OCI-LY3 (cell line): ENCODE results near the gene L3MBTL3.

ENCODE experiments used
- EZH2phosphoT487 ChIP-seq: fragments of 200-600 bp; shearing (Covaris generic); IDR thresholded peaks from 2 replicates; pipeline ENCODE4 v1.6.1; 2018; ENCODE audit warnings: antibody characterized with exemption, mixed run types, low read depth
- TF ChIP-seq, protein P1 (sequence below): fragments of 200-600, 300-600 bp; sonication (generic); IDR thresholded peaks from 2 replicates; pipeline ENCODE4 v1.5.1; 2014; ENCODE audit warnings: antibody characterized with exemption, low read length, low read depth

GRCh38 chr6:130076512-130076911 is 58.1 kb downstream of the L3MBTL3 start:
- TF ChIP-seq, protein P1, sequence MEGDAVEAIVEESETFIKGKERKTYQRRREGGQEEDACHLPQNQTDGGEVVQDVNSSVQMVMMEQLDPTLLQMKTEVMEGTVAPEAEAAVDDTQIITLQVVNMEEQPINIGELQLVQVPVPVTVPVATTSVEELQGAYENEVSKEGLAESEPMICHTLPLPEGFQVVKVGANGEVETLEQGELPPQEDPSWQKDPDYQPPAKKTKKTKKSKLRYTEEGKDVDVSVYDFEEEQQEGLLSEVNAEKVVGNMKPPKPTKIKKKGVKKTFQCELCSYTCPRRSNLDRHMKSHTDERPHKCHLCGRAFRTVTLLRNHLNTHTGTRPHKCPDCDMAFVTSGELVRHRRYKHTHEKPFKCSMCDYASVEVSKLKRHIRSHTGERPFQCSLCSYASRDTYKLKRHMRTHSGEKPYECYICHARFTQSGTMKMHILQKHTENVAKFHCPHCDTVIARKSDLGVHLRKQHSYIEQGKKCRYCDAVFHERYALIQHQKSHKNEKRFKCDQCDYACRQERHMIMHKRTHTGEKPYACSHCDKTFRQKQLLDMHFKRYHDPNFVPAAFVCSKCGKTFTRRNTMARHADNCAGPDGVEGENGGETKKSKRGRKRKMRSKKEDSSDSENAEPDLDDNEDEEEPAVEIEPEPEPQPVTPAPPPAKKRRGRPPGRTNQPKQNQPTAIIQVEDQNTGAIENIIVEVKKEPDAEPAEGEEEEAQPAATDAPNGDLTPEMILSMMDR: peak; percentile 55
- no peak for TF ChIP-seq EZH2phosphoT487
